ENCODE results near the gene MFSD1. TPM values are rescaled to one million over a fixed set of nuclear protein-coding genes. Genes with fewer than 3 reads are reported as not detected.

The MFSD1 gene
- total RNA-seq, 2 experiments from 2014 or later: 26.0 to 27.3 TPM

DNA sequence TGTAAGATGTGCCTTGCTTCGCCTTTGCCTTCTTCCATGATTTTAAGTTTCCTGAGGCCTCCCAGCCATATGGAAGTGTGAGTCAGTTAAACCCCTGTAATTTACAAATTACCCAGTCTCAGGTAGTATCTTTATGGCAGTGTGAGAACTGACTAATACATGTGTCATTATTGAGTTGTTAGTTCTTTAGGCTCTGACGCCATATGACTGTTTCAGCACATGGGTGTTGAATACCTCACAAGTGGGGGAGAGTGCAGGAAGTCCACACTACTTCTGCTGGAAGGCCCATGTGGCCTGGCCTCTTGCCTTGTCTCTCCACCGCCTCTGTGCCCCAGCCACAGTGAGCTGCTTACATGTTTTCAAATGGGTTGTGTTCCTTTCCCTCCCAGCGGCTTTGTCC is 28.5 kb downstream of the MFSD1 start:
- BruUV-seq (replicated peaks): no TSS peak
- CTCF ChIA-PET (ENCODE audit: unreplicated experiment): no interaction called here

DNA sequence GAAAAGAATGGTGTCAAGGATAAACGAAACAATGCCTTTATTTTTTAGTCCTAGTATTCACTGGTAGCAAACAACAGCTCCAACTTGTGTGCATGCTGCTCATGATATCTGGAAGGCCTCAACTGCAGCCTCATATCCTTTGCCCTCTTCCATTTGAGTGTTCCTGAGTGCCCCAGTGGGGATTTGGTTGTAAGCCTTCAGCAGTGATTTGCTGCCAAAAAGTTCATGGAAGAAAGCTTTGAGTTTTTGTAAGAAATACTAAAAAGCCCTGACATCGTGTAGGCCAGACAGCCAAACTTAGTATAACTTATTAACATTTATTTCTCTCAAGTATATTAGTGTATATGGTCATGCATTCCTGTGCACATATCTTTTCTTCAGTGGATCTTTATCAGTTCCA is 30.0 kb downstream of the MFSD1 start:
- Histone ChIP-seq H3K4me2 (ENCODE audit: low read length) (no peak overlapping the region), H3K9me2 (ENCODE audit: insufficient read depth, low read length) (no peaks in the 10 kb centered on the region), H3K27ac (ENCODE audit: low read depth, low read length, poor library complexity, severe bottlenecking) (no peak overlapping the region), H3K36me3 (ENCODE audit: insufficient read depth, low read length) (peaks cover 31% of the 10 kb centered on the region), H3K79me2 (ENCODE audit: insufficient read depth, low read depth, low read length) (no peaks in the 10 kb centered on the region), H3K9me3 (ENCODE audit: low read length) (no peaks in the 10 kb centered on the region), H3K4me1 (ENCODE audit: insufficient read depth, low read length, poor library complexity, severe bottlenecking) (no peaks in the 10 kb centered on the region), H3K4me3 (ENCODE audit: low read depth, low read length, poor library complexity, severe bottlenecking) (no peak overlapping the region), H4K20me1 (ENCODE audit: insufficient read depth, low read length) (no peaks in the 10 kb centered on the region), H2AFZ (ENCODE audit: low read length) (no peak overlapping the region)
- intact Hi-C loops (cut with micrococcal nuclease; ENCODE audit: unreplicated experiment): no loop called here
- CTCF ChIA-PET (ENCODE audit: unreplicated experiment): no interaction called here
- POLR2A ChIA-PET: no interaction called here
- TF ChIP-seq, protein P1, sequence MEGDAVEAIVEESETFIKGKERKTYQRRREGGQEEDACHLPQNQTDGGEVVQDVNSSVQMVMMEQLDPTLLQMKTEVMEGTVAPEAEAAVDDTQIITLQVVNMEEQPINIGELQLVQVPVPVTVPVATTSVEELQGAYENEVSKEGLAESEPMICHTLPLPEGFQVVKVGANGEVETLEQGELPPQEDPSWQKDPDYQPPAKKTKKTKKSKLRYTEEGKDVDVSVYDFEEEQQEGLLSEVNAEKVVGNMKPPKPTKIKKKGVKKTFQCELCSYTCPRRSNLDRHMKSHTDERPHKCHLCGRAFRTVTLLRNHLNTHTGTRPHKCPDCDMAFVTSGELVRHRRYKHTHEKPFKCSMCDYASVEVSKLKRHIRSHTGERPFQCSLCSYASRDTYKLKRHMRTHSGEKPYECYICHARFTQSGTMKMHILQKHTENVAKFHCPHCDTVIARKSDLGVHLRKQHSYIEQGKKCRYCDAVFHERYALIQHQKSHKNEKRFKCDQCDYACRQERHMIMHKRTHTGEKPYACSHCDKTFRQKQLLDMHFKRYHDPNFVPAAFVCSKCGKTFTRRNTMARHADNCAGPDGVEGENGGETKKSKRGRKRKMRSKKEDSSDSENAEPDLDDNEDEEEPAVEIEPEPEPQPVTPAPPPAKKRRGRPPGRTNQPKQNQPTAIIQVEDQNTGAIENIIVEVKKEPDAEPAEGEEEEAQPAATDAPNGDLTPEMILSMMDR (conservative IDR thresholded peaks at IDR 0.05; ENCODE audit: low read length): no peak
- no peak for TF ChIP-seq EZH2phosphoT487 (IDR thresholded peaks at IDR 0.05; ENCODE audit: borderline replicate concordance, low read depth, low read length)
- no peak for DNase-seq (ENCODE audit: low spot score)
- BruUV-seq (replicated peaks): no TSS peak

More for the DNA sequence above, 28.5 kb downstream of the MFSD1 start:
- Histone ChIP-seq H3K9me2 (ENCODE audit: insufficient read depth, low read length) (no peaks in the 10 kb centered on the region), H3K4me1 (ENCODE audit: insufficient read depth, low read length, poor library complexity, severe bottlenecking) (no peaks in the 10 kb centered on the region), H4K20me1 (ENCODE audit: insufficient read depth, low read length) (no peaks in the 10 kb centered on the region), H3K4me2 (ENCODE audit: low read length) (no peak overlapping the region), H3K36me3 (ENCODE audit: insufficient read depth, low read length) (peaks cover 37% of the 10 kb centered on the region), H2AFZ (ENCODE audit: low read length) (no peak overlapping the region), H3K27ac (ENCODE audit: low read depth, low read length, poor library complexity, severe bottlenecking) (no peak overlapping the region), H3K4me3 (ENCODE audit: low read depth, low read length, poor library complexity, severe bottlenecking) (no peak overlapping the region), H3K79me2 (ENCODE audit: insufficient read depth, low read depth, low read length) (no peaks in the 10 kb centered on the region), H3K9me3 (ENCODE audit: low read length) (no peaks in the 10 kb centered on the region)
- POLR2A ChIA-PET: interaction anchor here (2.2 kb wide), 1 partner anchor 11 kb away, joined by 5 read pairs; no protein-coding TSS in a partner anchor
- intact Hi-C loops (cut with micrococcal nuclease; ENCODE audit: unreplicated experiment): no loop called here
- no peak for TF ChIP-seq EZH2phosphoT487 (IDR thresholded peaks at IDR 0.05; ENCODE audit: borderline replicate concordance, low read depth, low read length)
- TF ChIP-seq, protein P1 (conservative IDR thresholded peaks at IDR 0.05; ENCODE audit: low read length): no peak
- DNase-seq (ENCODE audit: low spot score): no peak

DNA sequence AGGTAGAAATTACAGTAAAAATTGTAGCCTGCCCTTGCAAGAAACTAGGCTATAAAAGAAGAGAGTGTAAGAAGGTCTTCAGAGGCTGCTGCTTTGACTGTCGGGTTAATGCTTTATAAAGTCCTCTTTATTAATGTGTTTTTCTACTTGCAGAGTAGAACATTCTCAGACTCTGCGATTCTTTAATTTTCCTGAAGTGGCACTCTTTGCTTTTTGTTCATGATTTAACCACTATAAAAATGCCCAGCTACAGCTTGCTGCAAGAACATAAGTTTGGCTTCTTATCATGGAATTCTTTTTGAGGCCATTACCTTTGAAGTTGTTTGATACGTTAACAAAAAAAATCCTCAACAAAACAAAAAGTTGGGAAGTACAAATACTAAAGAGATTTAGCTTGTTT is 33.8 kb downstream of the MFSD1 start:
- intact Hi-C loops (cut with micrococcal nuclease; ENCODE audit: unreplicated experiment): no loop called here
- CTCF ChIA-PET (ENCODE audit: unreplicated experiment): no interaction called here
- no peaks in the 10 kb centered on the region for H4K20me1 ChIP-seq (ENCODE audit: insufficient read depth, low read length)

More for the DNA sequence above, 33.8 kb downstream of the MFSD1 start:
- POLR2A ChIA-PET: no interaction called here
- Histone ChIP-seq H3K36me3 (ENCODE audit: insufficient read depth, low read length) (peaks cover 2% of the 10 kb centered on the region), H3K4me3 (ENCODE audit: low read depth, low read length, poor library complexity, severe bottlenecking) (no peak overlapping the region), H3K27ac (ENCODE audit: low read depth, low read length, poor library complexity, severe bottlenecking) (no peak overlapping the region), H3K4me1 (ENCODE audit: insufficient read depth, low read length, poor library complexity, severe bottlenecking) (no peaks in the 10 kb centered on the region), H3K79me2 (ENCODE audit: insufficient read depth, low read depth, low read length) (no peaks in the 10 kb centered on the region), H3K9me3 (ENCODE audit: low read length) (no peaks in the 10 kb centered on the region), H3K4me2 (ENCODE audit: low read length) (no peak overlapping the region), H3K9me2 (ENCODE audit: insufficient read depth, low read length) (no peaks in the 10 kb centered on the region), H2AFZ (ENCODE audit: low read length) (no peak overlapping the region)
- TF ChIP-seq, protein P1 (conservative IDR thresholded peaks at IDR 0.05; ENCODE audit: low read length): no peak
- no peak for TF ChIP-seq EZH2phosphoT487 (IDR thresholded peaks at IDR 0.05; ENCODE audit: borderline replicate concordance, low read depth, low read length)
- BruUV-seq (replicated peaks): no TSS peak
- DNase-seq (ENCODE audit: low spot score): no peak
